ENCODE measurements around the gene HMG20A.

GRCh38 chr15:77526595-77527163, 106.0 kb downstream of the HMG20A start:
- TF ChIP-seq RBBP5 (conservative IDR thresholded peaks at IDR 0.05): no peak
- no peak for TF ChIP-seq SMC3 (IDR thresholded peaks at IDR 0.05; ENCODE audit: borderline replicate concordance, low read length)
- TF ChIP-seq POLR2AphosphoS5 (IDR thresholded peaks at IDR 0.05; ENCODE audit: low read length): no peak
- TF ChIP-seq POLR2A (IDR thresholded peaks at IDR 0.05; ENCODE audit: low read depth, low read length): no peak
- TF ChIP-seq MAX (IDR thresholded peaks at IDR 0.05; ENCODE audit: low read depth, low read length): no peak
- TF ChIP-seq BCL3 (IDR thresholded peaks at IDR 0.05; ENCODE audit: borderline replicate concordance, insufficient read depth, low read depth, low read length, poor library complexity, severe bottlenecking): no peak
- no peak for TF ChIP-seq EZH2 (IDR thresholded peaks at IDR 0.05; ENCODE audit: borderline replicate concordance, control insufficient read depth, low read depth, low read length)
- TF ChIP-seq BACH1 (IDR thresholded peaks at IDR 0.05; ENCODE audit: borderline replicate concordance): no peak
- TF ChIP-seq SUPT20H (IDR thresholded peaks at IDR 0.05; ENCODE audit: borderline replicate concordance, control insufficient read depth, low read depth, low read length): no peak
- no peak for TF ChIP-seq HDGF (IDR thresholded peaks at IDR 0.05)
